Effector CD8-positive, alpha-beta T cell (primary cell): ENCODE results near the gene TWIST1.

Experiments used
- DNase-seq: peaks from one replicate; lab custom pipeline; 2025; lab: John Stamatoyannopoulos, UW
- total RNA-seq, 4 experiments: gene quantifications; one replicate each; lab custom pipeline; 2026; lab: John Stamatoyannopoulos, UW

TWIST1 gene
- total RNA-seq: 0 to 0.91 (median 0) reads per million in 4 experiments

GRCh38 chr7:19117091-19117869 lies at the start of gene TWIST1:
TWIST1 (minus strand) TSS chr7:19117636; CDS start chr7:19117321, 315 bp downstream.
- DNase-seq: no peak

GRCh38 chr7:19161671-19162070 lies 44.2 kb upstream of the TWIST1 start:
- no peak for DNase-seq

- DNase-seq: no peak
Measured at GRCh38 chr7:19146699-19147098, 29.3 kb upstream of the TWIST1 start.

- DNase-seq: no peak
Measured at GRCh38 chr7:19145434-19146115, 28.1 kb upstream of the TWIST1 start.

- DNase-seq: no peak
Measured at GRCh38 chr7:19144661-19145433, 27.4 kb upstream of the TWIST1 start, which contains the start of gene FERD3L. FERD3L (minus strand) TSS chr7:19145421; CDS start chr7:19145362, 59 bp downstream.

GRCh38 chr7:19143881-19144574 lies 26.6 kb upstream of the TWIST1 start:
- DNase-seq: no peak

GRCh38 chr7:19139706-19140327 lies 22.4 kb upstream of the TWIST1 start:
- no peak for DNase-seq

GRCh38 chr7:19133886-19134285 lies 16.4 kb upstream of the TWIST1 start:
- DNase-seq: no peak

- no peak for DNase-seq
Measured at GRCh38 chr7:19133390-19133789, 16.0 kb upstream of the TWIST1 start.

- DNase-seq: no peak
Measured at GRCh38 chr7:19128856-19129255, 11.4 kb upstream of the TWIST1 start.

- DNase-seq: no peak
Measured at GRCh38 chr7:19121977-19122588, 4.6 kb upstream of the TWIST1 start.

- DNase-seq: no peak
Measured at GRCh38 chr7:19119870-19120486, 2.5 kb upstream of the TWIST1 start.

- no peak for DNase-seq
Measured at GRCh38 chr7:19119372-19119771, 1.9 kb upstream of the TWIST1 start.

- no peak for DNase-seq
Measured at GRCh38 chr7:19118636-19119371, 1.4 kb upstream of the TWIST1 start.

- no peak for DNase-seq
Measured at GRCh38 chr7:19117870-19118608, 603 bp upstream of the TWIST1 start.

GRCh38 chr7:19116121-19117090 lies 1.0 kb downstream of the TWIST1 start:
- DNase-seq: no peak

- no peak for DNase-seq
Measured at GRCh38 chr7:19114551-19114855, 2.9 kb downstream of the TWIST1 start.
